Fibroblast of the aortic adventitia (primary cell): ENCODE data around the gene TOM1L2. TPM values are rescaled to one million over a fixed set of nuclear protein-coding genes. Genes with fewer than 3 reads are reported as not detected.
A peak's percentile ranks its signal among the peaks of the same experiment; 100 is the strongest.

Experiments
- DNase-seq: peaks from one replicate; pipeline ENCODE4 v3.0.0-alpha.2; 2010; ENCODE audit warnings: low read depth
- H3K4me3 ChIP-seq: 2 replicates; pipeline ENCODE4 v1.5.1; 2011; ENCODE audit warnings: low read depth, mild to moderate bottlenecking, control low read depth, low read length, moderate library complexity
- total RNA-seq: library from RNA; depleted of rRNA; stranded (reverse); fragments of >200 nt; gene quantifications from 2 replicates; pipeline ENCODE4 v1.2.3, GENCODE V29; 2012; ENCODE audit warnings: low replicate concordance
- TF ChIP-seq, protein P1 (sequence below): IDR thresholded peaks from 2 replicates; pipeline ENCODE4 v1.5.1; 2011; ENCODE audit warnings: mild to moderate bottlenecking, low read length, control low read depth, inconsistent platforms; ENCODE audit not compliant: insufficient read depth

Gene TOM1L2
- total RNA-seq, 1 donor = 40.3 TPM

DNA sequence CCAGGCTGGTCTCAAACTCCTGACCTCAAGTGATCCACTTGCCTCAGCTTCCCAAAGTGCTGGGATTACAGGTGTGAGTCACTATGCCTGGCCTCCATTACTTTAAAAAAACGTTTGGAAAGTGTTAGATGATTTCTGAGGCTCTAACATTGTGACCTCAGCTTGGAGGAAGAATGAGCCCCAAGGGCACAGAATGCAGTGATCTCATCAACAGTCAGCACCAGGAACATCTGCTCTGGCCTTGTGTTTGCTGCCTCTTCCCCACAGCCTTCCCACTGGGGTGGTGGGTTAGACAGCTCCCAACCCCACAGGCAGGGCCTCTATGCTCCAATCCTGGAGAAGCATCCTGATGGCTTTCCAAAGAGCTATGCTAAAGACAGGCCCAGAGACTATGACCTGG is 97.7 kb downstream of the TOM1L2 start:
- H3K4me3 ChIP-seq = no peak overlapping the region
- DNase-seq = peak; percentile 51
- TF ChIP-seq, protein P1, sequence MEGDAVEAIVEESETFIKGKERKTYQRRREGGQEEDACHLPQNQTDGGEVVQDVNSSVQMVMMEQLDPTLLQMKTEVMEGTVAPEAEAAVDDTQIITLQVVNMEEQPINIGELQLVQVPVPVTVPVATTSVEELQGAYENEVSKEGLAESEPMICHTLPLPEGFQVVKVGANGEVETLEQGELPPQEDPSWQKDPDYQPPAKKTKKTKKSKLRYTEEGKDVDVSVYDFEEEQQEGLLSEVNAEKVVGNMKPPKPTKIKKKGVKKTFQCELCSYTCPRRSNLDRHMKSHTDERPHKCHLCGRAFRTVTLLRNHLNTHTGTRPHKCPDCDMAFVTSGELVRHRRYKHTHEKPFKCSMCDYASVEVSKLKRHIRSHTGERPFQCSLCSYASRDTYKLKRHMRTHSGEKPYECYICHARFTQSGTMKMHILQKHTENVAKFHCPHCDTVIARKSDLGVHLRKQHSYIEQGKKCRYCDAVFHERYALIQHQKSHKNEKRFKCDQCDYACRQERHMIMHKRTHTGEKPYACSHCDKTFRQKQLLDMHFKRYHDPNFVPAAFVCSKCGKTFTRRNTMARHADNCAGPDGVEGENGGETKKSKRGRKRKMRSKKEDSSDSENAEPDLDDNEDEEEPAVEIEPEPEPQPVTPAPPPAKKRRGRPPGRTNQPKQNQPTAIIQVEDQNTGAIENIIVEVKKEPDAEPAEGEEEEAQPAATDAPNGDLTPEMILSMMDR = no peak

DNA sequence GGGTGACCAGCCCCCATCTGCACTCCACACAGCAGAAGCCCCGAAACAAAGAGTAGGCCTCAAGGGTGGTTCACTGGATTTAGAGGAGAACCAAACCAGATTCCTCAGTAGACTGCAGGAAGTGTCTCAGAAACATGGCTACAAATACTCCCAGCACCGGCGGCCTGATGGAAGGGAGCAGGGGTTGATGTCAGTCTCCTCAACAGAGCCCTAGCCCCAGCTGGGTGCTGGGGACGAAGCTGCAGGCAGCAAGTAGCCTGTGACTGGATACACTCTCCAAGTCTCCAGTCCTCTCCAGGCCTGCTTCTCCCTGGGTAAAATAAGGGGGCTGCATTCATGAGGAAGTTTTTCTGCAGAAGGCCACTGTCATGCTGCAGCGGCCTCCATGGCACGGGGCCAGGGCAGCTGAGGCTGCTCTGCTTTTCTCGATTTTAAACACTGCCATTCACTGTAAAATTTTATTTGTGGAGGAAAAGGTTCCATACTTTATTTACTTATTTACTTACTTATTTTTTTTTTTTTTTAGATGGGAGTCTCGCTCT is 98.7 kb downstream of the TOM1L2 start:
- no peak overlapping the region for H3K4me3 ChIP-seq
- TF ChIP-seq, protein P1 = no peak
- DNase-seq = no peak

DNA sequence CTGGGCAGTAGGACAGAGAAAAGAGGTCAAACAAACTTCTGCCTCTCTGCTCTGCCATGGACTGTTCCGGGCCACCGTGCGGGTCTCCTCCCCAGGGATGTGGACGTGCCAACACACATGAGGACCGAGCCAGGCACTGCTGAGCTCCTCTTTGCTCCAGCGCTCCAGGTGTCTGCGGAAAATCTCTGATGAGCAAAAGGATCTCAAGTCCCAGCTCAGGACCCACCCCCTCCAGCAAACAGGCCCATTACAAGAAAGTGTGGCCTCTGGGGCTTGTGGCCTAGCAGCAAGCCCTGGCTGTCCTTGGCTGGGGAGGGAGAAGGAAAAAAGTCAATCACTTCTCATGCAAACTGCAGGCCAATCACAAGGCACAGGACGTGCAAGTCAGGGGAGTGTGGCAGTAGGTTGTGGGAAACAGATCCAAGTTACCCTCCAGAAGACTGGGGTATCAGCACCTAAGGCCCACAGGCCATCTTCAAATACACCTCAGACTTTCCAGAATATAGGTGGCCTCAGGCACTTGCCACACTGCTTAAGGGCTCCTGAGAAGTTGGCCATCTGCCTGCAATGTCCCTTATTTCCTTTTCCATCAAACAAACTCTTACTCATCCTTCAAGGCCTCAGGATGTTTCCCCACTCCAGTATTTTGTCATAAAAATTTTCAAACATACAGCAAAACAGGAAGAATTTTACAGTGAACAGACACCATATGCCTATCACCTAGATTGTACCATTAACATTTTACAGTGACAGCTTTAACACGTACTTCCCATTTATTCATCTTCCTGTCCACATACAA is 99.5 kb downstream of the TOM1L2 start:
- TF ChIP-seq, protein P1 = no peak
- DNase-seq = no peak

DNA sequence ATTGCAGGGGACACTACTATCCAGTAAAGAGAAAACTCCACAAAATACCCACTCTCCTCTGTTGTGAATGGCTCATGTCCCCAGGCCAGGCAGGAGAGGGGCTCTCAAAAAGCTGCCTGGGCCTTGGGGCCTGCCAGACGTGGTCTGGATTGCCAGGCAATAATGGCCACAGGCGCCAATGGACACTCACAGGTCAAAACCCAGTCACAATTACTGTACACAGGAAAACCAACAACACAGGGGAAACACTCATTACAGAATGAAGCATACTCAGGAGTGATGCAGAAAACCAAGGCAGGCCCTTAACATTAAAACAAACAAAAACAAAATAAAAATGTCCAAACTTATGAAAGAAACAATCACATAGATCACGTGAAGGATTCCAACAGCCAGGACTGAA is 100.3 kb downstream of the TOM1L2 start:
- H3K4me3 ChIP-seq = no peak overlapping the region
- TF ChIP-seq, protein P1 = no peak
- DNase-seq = no peak

More for the DNA sequence above, 99.5 kb downstream of the TOM1L2 start:
- H3K4me3 ChIP-seq = no peak overlapping the region

DNA sequence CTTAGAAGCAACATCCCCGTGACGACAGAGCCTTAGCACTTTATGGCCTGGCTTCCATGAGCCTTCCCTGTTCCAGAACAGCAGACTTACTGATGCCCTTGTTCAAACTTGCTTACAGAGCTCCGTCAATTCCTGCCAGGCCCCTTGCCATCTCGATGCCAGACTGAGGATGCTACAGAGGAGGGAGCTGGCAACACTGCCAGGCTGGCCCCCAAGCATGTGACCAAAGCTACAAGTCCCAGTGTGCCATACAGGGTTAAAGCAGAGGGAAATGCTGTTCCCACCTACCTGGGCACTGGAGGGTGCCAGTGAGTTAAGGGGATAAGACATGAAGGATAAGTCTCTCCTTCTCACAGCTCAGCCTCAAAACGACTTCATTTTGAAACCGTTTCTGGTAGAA is 102.0 kb downstream of the TOM1L2 start:
- H3K4me3 ChIP-seq = no peak overlapping the region
- TF ChIP-seq, protein P1 = no peak
- DNase-seq = no peak

DNA sequence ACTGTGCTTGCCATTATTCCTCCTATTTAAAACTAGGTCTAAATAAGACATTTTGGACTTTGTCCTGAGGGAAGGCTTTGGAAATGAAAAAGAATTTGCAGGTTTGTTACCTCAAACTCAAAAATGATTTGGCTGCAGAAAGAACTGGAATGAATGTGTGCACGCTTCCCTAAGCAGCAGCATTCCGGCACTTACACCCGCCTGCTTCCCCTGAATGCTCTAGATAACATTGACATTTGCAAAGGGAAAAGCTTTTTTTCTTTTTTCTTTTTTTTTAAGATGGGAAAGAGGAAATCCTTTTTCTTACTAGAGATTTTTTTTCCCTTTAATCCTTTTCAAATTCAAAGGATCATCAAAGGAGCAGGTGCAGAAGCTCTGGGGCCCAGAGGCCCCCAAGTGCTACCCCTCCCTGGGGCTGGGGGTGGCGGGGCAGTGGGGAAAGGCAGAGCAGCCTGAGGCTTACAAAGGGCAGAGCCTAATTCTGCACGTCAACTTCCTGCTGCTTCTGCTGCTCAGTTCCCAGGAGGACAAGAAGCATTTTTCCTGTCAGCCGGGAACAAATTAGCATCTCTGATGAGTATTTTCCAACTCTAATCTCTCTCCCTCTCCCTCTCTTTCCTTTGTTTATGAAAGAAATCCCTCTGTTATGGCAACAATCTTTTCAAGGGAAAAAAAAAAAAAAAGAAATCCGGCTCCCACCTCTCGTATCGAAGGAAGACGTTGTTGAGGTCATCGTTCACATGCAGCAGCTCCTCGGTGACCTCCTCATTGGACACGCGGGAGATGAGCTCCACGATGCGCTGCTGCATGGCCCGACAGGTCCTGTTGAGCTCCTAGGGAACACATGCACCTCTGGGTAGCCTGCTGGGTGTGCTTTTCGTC is 103.3 kb downstream of the TOM1L2 start:
- H3K4me3 ChIP-seq = no peak overlapping the region
- peak; percentile 17 for DNase-seq
- TF ChIP-seq, protein P1 = no peak
